HG02884 (cell line): ENCODE results near the gene TEAD1.

Experiments
- ATAC-seq: cut with Tn5 transposase; IDR thresholded peaks from one replicate; pipeline ENCODE4 v1.9.1; 2021; ENCODE audit warnings: mild to moderate bottlenecking, moderate library complexity; ENCODE audit not compliant: unreplicated experiment

TEAD1 gene

DNA sequence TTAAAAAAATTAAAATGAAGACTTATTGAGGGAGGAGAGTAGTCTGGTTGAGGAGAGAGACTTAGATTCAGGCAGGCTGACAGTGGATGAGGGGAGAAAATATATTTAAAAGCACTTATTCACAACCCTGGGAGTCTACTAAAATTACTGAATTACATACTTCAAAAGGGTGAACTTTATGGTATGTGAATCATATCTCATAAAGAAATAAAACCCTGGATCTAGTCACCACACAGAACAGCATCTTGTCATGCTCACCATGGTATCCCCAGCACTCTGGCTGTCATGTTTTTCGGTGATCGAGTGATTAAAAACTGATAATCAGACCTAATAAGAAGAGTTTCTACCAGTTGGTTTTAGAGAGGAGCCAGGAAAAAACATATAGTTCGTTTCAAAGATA is 11.0 kb downstream of the TEAD1 start:
- no peak for ATAC-seq

DNA sequence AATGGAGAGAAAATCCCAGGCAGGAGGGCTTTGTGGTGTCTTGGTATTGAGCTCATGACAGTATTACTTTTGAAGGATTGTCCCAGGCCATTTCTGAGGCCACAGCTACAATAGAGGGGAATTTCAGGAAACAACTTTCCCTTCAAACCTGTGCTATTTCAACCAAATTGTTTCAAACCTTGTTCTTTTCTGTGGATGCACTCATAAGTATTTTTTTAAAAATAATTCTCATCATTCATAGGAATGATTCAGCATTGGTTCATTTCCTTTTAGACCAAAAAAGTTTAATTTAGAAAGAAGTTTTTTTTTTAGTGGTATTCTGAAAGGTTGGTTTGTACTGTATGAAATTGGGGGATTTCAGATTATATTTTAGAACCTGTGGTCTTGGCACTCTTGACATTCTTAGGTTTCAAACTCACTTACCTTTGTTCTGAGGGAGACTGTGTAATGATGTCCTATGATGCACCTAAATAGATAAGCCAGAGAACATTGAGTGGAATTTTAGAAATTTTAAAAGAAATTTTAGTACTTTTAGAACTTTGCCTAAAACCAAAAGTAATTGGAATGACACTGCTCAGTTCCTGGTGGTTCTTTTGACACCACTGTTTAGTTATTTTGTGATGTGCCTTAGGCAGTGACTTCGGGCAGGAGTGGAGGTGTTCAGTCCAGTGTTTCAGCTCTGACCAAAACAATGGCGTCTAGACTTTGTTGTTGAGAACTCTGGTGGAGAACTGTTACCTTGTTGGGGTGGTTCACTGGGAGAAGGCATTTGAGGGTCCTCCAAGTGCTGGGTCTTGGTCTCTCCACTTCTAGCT is 12.2 kb downstream of the TEAD1 start:
- ATAC-seq, result no peak

DNA sequence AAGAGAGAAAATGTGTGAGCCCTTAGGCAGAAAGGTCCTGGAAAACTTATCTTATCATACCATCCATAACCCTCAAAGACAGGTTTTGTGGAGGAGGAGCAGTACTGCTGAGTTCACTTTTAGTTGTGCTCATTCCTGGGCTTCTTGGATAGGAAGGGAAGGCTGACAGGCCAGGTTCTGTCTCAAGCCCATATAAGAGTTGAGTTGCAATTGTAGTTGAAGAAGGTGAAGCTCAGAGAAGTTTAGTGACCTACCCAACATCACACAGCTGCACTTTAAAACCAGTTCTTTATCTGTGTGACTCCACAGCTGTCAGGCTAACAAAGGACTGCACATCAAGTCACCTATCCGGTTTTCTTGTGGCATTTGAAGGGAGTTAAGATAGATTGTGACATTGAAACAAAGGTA is 13.0 kb downstream of the TEAD1 start:
- no peak for ATAC-seq

DNA sequence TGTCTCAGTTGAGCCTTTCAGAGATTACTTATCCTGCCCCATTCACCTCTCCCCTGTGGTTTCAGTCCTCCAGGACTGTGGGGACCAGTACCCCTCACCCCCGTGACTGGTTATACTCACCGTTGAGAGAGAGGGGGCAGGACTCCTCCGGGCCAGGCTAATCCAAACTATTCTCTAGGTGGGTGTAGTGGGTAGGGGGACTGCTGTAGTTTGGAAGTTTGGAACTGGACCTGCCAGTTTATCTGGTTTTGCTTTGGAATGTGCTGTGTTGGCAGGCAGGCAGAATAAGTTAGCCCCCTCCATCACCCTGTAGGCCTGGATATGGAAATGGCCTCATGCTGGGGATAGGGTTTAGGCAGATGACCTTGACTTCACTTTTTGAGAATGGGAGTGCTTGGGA is 13.5 kb downstream of the TEAD1 start:
- ATAC-seq, result no peak

DNA sequence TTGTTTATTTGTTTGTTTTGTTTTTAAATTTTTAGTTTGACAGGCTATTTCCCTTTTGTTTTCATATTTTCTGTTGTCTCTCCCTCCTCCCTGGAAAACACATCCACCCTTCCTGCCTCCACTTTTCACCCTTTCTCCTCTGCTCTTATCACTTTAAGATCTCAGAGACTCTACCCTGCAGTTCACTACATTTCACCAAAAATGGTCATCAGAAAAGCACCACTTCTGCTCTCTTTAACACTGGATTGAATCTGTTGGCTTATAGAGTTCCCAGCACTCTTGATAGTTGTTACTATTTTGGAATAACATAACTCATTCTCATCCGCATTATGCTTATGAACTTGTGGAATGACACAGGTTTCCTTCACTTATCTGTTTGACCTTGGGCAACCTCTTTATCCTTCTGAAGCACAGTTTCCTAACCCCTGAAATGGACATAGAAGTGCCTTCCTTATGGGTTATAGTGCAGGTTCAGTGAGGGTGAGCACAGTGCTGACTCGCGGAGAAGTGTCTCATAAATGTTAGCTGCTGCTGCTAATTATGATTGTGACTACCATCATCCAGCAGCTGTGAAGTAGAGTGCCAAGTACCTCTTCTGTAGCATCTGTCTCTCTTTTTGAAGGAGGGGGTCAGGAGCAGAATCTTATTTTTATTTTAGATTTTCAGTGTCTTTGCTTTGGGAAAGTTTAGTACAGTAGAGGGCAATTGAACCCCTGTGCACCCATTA is 15.0 kb downstream of the TEAD1 start:
- ATAC-seq, result no peak

DNA sequence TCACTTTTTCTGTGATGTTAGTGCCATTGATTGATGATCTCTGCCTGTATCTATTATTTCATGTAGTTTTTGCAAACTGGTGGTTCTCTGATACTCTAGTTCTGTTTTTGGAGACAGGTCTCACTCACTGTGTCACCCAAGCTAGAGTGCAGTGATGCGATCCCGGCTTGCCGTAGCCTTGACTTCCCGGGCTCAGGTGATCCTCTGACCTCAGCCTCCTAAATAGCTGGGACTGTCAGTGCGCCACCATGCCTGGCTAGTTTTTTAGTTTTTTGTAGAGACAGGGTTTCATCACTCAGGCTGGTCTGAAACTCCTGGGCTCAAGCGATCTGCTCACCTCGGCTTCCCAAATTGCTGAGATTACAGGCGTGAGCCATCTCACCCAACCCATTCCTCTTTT is 16.4 kb downstream of the TEAD1 start:
- ATAC-seq, result no peak

DNA sequence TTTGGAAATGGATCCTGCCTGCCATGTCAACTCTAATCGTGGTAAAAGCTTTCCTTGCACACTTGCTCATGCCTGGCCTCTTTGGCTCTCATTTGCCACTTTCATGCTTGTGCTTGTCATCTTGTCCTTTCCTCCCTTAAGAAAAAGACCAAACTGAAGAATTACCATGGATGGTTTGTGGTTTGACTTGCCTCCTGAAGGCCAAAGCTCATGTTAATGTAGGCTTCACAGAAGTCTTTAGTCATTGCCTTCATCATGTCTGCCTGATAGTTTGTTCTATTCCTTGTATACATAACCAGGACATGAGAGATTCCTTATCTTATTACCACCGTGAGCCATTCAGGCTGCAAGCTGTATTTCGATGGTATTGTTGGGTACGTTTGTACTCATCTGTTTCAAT is 17.3 kb downstream of the TEAD1 start:
- ATAC-seq, result no peak

DNA sequence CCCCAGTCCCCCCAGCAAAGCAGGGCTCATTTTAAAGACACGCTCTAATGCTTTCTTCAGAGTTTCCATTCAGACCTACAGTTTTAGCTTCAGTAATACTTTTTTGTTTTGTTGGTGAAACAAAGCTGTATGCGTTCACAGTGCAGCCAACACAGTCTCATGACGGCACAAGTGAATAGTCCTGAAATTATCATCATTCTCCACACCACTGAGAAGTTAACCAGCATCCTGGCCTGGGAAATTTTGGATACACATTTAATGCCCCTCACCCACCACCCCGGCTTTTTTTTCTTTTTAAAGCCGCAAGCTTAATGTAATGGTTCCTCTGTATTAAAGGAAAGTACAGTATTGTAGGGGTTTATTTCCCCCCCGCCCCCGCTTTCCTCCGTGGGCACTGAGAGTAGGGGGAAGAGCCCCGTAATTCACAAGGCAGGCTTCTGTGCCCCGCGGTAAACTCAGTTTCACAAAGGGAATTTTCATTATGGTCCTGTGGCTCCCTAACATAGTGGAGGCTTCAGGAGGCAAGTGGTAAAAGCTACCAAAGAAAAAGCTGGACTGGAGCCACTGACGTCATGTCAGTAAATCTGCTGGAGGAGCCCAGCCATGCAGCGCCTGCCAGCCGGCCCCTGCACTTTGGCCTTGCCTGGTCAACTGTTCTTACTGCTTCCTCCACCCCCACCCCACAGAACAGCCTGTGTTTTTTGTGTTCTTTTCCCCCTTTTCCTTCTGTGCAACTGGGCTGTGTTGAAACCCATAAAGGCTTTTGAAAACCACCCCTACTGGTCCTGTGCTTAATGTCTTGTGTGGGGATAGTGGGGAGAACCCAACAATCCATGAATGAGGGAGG is 18.2 kb downstream of the TEAD1 start:
- ATAC-seq, result no peak

DNA sequence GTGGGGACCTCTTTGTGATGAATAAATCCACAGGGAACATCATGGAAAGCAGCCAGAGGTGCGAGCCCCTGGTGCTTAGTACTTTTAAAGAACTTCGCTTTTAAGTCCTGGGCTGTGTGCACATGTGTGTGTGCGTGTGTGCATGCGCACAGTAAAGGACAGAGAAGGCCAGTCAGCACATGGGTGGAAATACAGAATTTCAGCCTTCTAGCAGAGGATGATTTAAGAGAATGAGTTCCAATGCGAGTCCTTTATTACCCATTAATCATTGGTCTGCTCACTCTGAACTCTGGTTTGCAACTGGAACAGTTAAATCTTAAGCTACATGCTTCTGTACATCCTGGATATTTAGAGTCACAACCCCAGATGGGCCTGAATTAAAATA is 18.9 kb downstream of the TEAD1 start:
- no peak for ATAC-seq

DNA sequence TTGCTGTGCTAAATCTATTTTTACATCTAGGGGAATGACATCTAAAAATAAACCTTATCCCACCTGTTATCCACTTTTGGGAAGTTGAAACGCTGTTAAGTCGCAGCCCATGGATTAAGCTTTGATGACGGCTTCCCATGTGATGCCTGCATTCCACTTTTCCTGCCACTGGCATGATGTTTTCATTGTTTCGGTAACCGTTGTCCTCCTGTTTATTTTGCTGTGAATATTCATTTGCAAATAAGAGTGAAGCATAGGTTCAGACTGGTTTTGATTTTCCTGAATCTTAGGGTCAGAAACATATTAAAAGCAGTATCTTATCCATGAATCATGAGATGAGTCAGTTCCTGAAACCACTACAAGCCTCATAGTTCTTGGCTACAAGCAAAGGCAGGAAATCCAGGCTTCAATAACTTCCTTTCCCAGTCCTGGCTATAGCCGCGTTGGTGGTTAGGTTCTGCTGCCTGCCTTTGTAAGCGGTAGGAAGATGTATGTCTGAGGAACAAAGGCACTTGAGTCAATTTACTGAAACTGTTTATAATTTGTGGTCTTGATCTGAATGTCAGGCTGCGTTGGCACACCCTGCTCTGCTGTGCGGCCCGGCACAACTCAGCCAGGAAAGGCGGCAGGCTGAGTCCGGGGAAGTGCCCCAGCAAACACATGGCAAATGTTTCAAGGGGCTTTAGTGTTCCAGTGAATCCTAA is 19.4 kb downstream of the TEAD1 start:
- ATAC-seq, result no peak

DNA sequence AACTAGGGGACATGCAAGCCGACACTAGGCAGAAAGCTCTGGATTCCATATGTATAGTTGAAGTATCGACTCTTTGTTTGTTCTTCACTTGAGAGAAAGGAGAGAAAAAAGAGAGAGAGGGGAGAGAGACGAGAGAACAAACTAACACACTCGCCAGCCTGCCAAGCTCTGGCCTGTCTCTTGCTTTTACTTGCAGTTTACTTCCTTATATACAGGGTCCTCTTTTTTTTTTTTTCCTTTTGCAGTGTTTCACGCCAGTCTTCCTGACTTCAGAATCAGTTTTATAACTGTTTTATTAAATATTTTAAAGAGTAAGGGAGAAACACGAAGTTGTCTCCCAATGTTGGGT is 19.9 kb downstream of the TEAD1 start:
- no peak for ATAC-seq

DNA sequence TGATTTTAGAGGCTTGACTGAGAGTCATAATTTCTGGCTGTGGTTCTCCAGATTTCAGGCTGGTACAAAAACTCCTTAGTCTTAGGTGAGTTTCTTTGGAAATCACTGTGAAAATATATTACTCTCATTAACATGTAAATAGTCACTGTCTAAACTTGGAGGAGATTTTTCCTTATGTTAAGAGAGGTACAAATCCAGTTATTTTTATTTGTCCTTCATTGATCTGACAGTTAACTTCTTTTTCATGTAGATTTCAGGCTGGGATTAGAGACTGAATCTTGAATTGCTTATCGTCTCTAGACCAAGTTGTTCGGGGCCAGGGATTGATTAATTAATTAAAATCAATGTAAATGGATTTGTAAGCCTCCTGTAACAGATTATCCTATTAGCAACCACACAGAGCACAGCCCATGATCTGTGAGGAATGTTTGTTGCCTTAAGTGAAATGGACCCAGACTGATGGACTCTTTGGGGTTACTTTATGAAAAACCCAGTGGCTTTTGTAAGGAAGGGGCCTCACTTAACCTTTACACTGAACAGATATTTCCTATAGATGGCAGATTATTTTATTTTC is 21.1 kb downstream of the TEAD1 start:
- no peak for ATAC-seq

DNA sequence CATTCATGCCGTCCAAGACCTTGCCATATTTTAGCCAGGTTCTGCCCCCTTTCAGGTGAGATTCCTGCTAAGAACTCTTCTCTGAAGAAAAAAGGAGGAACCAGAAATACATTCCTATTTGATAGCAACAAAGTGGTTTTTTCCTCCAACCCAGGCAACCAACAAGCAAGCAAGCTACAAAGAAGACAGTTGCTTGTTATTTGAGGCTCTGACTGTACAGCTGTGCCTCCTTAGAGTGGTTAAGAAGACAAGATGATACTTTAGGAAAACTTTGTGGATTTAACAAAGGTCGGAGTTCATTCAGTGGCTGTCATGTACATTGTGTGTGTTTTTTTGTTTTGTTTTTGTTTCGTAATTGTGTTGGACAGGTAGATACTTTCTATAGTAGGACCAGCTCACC is 21.7 kb downstream of the TEAD1 start:
- ATAC-seq, result no peak

DNA sequence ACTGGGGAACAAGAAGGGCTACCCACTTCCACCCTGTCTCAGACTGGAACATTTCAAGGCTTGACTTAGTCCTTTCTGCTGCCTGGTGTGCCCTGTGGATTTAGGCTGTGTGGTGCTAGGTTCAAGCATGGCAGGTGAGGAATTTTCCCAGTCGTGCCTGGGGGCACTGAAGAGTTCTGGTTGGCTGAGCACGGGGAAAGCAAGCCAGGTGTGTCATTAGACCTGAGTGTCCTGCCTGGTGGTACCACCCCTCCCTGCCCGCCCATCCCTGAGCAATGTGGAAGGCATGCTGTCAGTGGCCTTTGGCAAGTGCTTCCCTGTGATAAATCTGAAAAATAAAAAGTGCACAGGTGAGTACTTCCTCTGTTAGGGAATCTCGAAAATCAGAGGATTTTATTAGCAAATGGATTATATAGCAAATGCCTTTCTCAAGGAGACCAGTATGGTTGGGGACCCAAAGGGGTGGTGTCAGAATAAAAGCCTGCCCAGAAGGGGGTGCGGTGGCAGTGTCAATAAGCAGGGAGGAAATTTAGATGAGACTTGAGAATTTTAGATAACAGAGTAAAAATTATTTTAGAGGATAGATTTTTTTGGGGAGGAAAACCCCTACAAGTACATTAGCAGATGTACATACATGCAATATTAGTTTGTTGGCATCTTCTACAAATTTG is 22.8 kb downstream of the TEAD1 start:
- ATAC-seq, result no peak

DNA sequence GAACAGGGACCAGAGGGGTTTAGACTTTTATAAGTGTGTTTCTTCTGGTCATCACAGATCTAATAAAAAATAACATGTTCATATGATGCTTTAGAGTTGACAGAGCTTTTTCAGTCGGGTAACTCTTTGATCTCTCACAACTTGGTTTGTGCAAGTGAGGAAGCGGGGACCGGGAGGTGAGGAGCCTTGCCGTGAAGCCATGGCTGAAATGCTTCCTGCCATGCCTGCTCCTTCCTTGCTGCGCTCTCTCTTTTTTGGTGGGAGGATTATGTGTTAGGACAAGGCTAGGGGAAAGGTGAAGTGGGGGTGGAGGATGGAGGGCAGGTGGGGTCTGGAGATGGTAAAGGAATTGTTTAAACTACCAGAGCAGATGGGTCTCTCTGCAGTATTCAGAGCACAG is 23.8 kb downstream of the TEAD1 start:
- ATAC-seq, result no peak

DNA sequence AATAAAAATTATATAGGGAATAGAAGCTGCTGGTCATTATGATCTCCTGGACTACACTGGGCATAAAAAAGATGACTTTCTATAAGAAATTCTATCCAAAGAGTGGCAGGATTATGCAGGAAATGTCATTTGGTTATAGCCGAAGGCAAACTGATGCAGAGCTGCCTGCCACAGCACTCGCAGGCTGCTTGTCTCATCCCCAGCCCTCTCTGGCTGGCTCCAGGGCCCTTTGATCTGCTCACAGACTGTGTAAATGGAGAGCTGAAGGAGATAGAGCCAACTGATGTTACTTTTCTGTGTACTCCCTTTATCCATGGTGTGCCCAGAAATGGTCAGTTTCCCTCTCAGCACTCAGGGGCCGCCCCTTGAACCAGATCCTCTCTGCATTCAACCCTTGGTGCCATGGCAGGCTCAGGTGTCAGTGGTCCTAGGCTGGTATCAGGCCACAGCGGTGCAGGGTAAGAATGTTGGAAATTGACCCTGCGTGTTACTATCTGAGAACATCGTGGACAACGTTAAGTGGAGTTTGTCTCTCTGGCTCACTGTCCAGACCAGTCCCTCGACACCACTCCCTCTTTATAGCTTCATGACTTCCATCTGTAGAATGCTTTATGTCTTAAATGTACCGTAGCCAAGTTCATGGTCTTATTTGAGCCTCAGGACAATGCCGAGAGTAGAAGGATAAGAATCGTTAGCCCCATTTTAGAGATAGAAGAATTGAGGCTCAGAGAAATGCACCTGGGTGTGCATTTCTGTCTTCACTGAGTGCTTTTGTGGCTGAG is 27.8 kb downstream of the TEAD1 start:
- no peak for ATAC-seq

DNA sequence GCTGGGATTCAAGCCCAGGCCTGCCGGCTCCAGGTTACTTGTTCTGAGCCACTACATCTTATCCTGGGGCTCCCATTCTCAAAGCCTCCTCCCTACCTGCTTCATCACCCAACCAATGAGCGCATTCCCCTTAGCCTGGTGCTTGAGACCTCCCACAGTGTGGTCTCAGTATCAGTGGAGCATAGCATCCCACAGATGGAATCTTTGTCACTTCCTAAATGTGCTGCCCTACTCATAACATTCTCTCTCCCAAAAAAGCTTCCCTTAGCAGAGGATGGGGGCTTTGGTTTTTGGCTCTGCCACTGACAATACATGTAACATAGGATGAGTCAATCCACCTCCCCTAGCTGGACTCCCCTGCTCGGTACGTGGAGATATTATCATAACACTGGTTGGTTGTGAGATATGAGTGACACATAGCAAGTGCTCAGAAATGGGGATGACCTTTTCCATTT is 28.8 kb downstream of the TEAD1 start:
- ATAC-seq, result no peak

DNA sequence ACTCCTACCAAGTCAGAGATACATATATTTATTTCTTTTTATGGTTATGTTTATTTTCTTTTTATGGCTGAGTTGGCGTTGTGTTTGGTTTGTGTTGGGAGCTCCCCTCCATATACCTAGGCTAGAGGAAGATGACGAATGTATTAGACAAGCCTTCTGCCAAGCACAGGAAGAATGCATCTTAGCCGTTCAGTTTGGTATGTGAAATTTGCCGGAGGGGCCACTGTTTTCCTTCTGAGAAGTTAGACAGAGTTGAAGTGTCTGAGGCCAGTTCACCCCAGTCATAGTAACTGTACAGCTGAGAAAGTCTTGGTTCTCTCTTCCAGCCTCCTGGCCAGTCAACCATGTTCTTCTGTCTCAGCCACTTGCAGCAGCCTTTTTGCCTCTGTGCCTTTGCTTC is 29.8 kb downstream of the TEAD1 start:
- ATAC-seq, result no peak

DNA sequence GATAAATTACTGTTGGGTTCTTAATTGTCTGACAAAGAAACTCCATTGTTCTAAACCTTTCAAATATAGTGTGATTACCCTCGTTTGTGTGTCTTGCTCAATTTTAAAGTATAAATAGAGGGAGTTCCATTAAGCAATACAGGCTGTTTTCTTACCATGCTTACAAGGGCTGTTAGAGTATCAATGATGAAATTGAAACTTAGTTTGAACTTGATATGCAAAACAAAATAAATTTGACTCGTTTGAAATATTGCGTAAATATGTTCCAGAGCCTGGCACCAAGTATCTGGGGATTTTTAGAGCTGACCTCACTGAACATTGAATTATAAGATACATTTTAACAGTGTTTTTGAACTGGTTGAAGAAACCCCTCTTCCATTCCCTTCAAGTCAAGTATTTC is 31.7 kb downstream of the TEAD1 start:
- ATAC-seq, result no peak
